Left lung (tissue), 10 donors: ENCODE results near the gene CATSPER4. TPM values are rescaled to one million over a fixed set of nuclear protein-coding genes. Genes with fewer than 3 reads are reported as not detected.

Source experiments
- ATAC-seq: fragments of 200-7000 bp; cut with Tn5 transposase; one replicate; pipeline ENCODE4 v1.9.1; 2020; ENCODE audit warnings: moderate library complexity
- DNase-seq, 4 donors: peaks; one replicate each; pipeline ENCODE4 v3.0.0-alpha.2; 2013 to 2020
- H3K27ac ChIP-seq, 2 donors: fragments of 200-600 bp; sonication (generic) in 1 of 2; one replicate each; pipeline versions ENCODE4 v1.5.0 to v1.8.0; 2020 to 2021
- H3K27me3 ChIP-seq, 2 donors: fragments of 200-600 bp; sonication (generic) in 1 of 2; one replicate each; pipeline versions ENCODE4 v1.5.0 to v1.8.0; 2020 to 2021
- H3K36me3 ChIP-seq, 2 donors: fragments of 200-600 bp; sonication (generic) in 1 of 2; one replicate each; pipeline versions ENCODE4 v1.5.0 to v1.8.0; 2020 to 2021
- H3K4me1 ChIP-seq, 2 donors: fragments of 200-600 bp; one replicate each; pipeline ENCODE4 v1.8.0; 2021
- H3K4me3 ChIP-seq, 2 donors: fragments of 200-600 bp; sonication (generic) in 1 of 2; one replicate each; pipeline versions ENCODE4 v1.5.0 to v1.8.0; 2020 to 2021; ENCODE audit warnings: mild to moderate bottlenecking in 1 of 2
- H3K9me3 ChIP-seq, 2 donors: fragments of 200-600 bp; sonication (generic) in 1 of 2; one replicate each; pipeline versions ENCODE4 v1.5.0 to v1.8.0; 2020 to 2021
- CTCF ChIP-seq, 2 donors: fragments of 200-600 bp; sonication (generic) in 1 of 2; IDR thresholded peaks; one replicate each; pipeline versions ENCODE4 v1.5.0 to v1.8.0; 2021; ENCODE audit warnings: antibody characterized with exemption in 2 of 2
- intact Hi-C, 2 donors: fragments of 100-400 bp; cut with DNase I; formaldehyde crosslinking; loops; one replicate each; pipeline versions ENCODE4 v1.11.2 to v1.14.2; 2022
- polyA plus RNA-seq, 6 donors: library from polyadenylated mRNA; unstranded; fragments of 120-200 nt; gene quantifications; one replicate each; pipeline ENCODE4 v1.2.1, GENCODE V29; 2013; ENCODE audit not compliant: insufficient read length in 6 of 6
- total RNA-seq, 2 donors: library from RNA; stranded (reverse); fragmentation: NEBNext Ultra II Directional; extraction: Animal tissue kit (Norgen Biotek cat#: 25700); gene quantifications; one replicate each; pipeline ENCODE4 v1.2.1, GENCODE V29; 2021
- donor health status: DM: no; HTN: yes; CAD: no.
- donor health status: DM: no; HTN: no; CAD: no.

The CATSPER4 gene
- total and polyA plus RNA-seq, 8 donors, result 0.11 to 0.13 TPM; not detected in 6

DNA sequence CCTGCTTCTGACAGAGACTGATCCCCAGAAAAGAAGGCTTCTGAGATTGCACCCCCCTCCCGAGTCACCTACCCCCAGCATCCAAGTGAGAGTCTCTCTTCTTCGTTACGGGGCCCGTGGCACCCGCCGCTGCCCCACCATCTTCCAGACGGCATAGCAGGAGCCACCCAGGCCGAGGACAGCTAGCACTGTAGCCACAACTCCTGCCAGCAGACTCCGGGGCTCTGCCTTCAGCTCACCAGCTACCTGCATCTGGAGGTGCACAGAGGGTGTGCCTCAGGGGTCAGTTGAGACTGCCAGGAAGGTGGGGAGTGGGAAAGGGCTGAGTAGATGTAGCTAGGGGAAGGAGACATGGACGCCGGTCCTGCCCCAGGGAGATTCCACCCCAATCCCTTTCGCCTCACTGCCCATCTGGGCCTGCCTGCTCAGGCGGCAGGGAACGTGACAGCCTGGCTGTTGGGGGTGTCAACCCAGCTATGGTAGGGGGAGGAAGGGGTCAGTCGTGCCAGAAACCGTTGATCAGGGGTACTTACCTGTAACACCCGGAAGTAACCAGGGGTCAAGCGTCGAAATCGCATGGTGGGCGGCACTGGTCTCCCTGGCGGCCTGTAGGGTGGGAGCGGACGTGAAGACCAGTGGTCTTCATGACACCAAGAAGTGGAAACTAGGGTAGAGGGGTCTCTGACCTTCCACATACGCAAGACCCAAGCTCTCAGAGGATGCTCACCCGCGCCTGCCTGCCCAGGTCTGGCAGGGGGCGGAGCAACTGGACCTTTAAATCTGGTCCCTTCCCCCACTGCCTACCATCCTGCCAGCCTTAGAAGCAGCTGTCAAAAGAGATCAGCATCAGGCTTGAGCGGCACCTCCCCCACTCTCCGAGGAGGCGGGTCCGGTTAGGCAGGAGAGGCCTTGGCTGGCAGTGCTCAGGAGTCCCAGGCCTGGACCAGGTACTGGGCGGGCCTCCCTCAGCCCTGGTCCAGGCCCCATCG is 19.0 kb upstream of the CATSPER4 start, which contains the start of gene ZNF593OS:
Gene ZNF593OS (minus strand): TSS at position 749 of the 989 bp plus-strand sequence. CDS start 171 bp downstream, at position 578.
- peaks cover 0 to 4% of the 10 kb centered on the region in 2 donors for H3K36me3 ChIP-seq
- TF ChIP-seq CTCF (IDR thresholded peaks at IDR 0.05), result no peak
- no peaks in the 10 kb centered on the region for H3K9me3 ChIP-seq
- ATAC-seq (no peak), DNase-seq (peak in 1 of 4 donors; percentile 59)
- peak within 1 kb of the TSS in 1 of 2 donors; percentile 81 for H3K4me3 ChIP-seq
- no peaks in the 10 kb centered on the region for H3K27me3 ChIP-seq
- intact Hi-C loops, result no loop called here
- H3K27ac ChIP-seq, result no peak within 1 kb of the TSS
- peaks cover 5 to 21% of the 10 kb centered on the region in 2 donors for H3K4me1 ChIP-seq

- intact Hi-C loops, result no loop called here
- no peaks in the 10 kb centered on the region for H3K27me3 ChIP-seq
- peaks cover 0 to 4% of the 10 kb centered on the region in 2 donors for H3K36me3 ChIP-seq
- no peak for TF ChIP-seq CTCF (IDR thresholded peaks at IDR 0.05)
- no peak for ATAC-seq
- H3K4me3 ChIP-seq, result no peak overlapping the region
- no peak for DNase-seq
- no peaks in the 10 kb centered on the region for H3K9me3 ChIP-seq
- H3K4me1 ChIP-seq, result peaks cover 3 to 11% of the 10 kb centered on the region in 2 donors
- no peak overlapping the region for H3K27ac ChIP-seq
Observed at GRCh38 chr1:26175346-26175745, 15.1 kb upstream of the CATSPER4 start.

DNA sequence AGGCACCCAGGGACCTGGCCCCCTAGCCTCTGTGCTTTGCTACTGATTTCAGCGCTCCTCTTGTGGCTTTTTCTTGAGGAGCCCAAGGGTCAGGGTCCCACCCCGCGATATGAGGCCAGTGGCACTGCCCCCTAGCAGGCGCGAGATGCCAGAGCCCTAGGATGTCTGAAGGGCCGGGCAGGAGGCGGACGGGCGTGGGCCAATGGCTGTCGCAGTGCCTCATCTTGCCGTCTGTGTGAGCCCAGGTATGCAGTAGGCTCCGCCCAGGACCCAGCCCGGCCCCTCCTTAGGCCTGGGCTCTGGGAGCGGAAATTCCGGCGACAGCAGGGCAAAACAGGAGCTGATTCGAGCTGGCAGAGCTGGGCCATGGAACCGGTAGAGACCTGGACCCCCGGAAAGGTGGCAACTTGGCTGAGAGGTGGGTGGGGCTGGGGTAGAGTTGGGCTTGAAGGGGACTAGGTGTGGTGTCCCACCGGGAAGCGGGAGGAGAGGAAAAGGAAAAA is 13.2 kb upstream of the CATSPER4 start, which contains the start of gene CNKSR1:
Gene CNKSR1 (plus strand): TSS at position 310 of the 503 bp plus-strand sequence. CDS start 57 bp downstream, at position 367.
- Histone ChIP-seq H3K4me3 (peak within 1 kb of the TSS; percentile 9 to 31), H3K36me3 (peaks cover 0 to 8% of the 10 kb centered on the region in 2 donors), H3K27me3 (no peaks in the 10 kb centered on the region), H3K27ac (peak within 1 kb of the TSS; percentile 33 to 59), H3K4me1 (no peaks in the 10 kb centered on the region), H3K9me3 (no peaks in the 10 kb centered on the region)
- intact Hi-C loops, result no loop called here
- DNase-seq, result peak in 3 of 4 donors; percentile 78 to 91 (median 81)
- TF ChIP-seq CTCF (IDR thresholded peaks at IDR 0.05), result no peak
- peak; percentile 97 for ATAC-seq

DNA sequence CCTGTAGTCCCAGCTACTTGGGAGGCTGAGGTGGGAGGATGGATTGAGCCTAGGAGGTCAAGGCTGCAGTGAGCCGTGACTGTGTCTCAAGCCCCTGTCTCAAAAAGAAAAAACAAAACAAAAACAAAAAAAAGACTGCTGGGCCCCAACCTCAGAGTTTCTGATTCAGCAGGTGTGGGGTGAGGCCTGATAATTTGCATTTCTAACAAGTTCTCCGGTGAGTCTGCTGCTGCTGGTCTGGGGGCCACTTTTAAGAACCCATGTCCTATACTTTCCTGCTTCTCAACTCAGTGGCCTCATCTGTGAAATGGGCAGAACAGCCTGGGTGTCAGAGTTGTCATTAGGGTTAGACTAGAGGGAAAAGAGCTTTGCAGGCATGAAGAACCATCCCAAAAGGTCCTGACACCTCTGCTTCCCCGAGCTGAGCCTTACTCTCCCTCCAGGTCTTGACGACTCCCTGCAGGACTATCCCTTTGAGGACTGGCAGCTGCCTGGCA is 10.3 kb upstream of the CATSPER4 start:
- intact Hi-C loops, result no loop called here
- TF ChIP-seq CTCF (IDR thresholded peaks at IDR 0.05), result no peak

More for the DNA sequence above, 10.3 kb upstream of the CATSPER4 start:
- H3K27ac ChIP-seq, result no peak overlapping the region
- ATAC-seq, result no peak
- H3K36me3 ChIP-seq, result peaks cover 0 to 16% of the 10 kb centered on the region in 2 donors
- DNase-seq, result no peak
- no peaks in the 10 kb centered on the region for H3K27me3 ChIP-seq
- no peak overlapping the region for H3K4me3 ChIP-seq
- H3K4me1 ChIP-seq, result no peaks in the 10 kb centered on the region
- H3K9me3 ChIP-seq, result no peaks in the 10 kb centered on the region
